Dedifferentiated amniotic fluid mesenchymal stem cell (primary cell): ENCODE data around the gene KIAA0930.
A peak's percentile ranks its signal among the peaks of the same experiment; 100 is the strongest.
"Not testable (repeated sequence)": the region's sequence is repeated elsewhere in the genome, so short reads cannot be mapped to it uniquely, and the experiment has no call there.

Experiments used
- DNase-seq: peaks from one replicate; pipeline ENCODE4 v3.0.0-alpha.2; 2016; ENCODE audit errors: extremely low spot score

Gene KIAA0930

GRCh38 chr22:45240810-45241631 lies at the start of gene KIAA0930:
KIAA0930 (minus strand) TSS chr22:45240894; CDS start chr22:45240703, 191 bp downstream.
- DNase-seq, result peak; percentile 31

- DNase-seq, result no peak
These were observed 46.3 kb upstream of the KIAA0930 start for GRCh38 chr22:45286854-45287551.

- no peak for DNase-seq
These were observed 44.8 kb upstream of the KIAA0930 start for GRCh38 chr22:45285263-45286058.

GRCh38 chr22:45284705-45285262 lies 44.1 kb upstream of the KIAA0930 start, which contains the start of gene UPK3A:
UPK3A (plus strand) TSS chr22:45284949; CDS start chr22:45285014, 65 bp downstream.
- DNase-seq, result no peak

GRCh38 chr22:45281010-45281409 lies 40.3 kb upstream of the KIAA0930 start:
- no peak for DNase-seq

- no peak for DNase-seq
These were observed 39.9 kb upstream of the KIAA0930 start for GRCh38 chr22:45280587-45280980.

- no peak for DNase-seq
These were observed 37.4 kb upstream of the KIAA0930 start for GRCh38 chr22:45278125-45278524.

GRCh38 chr22:45277720-45278119 lies 37.0 kb upstream of the KIAA0930 start:
- not testable (repeated sequence) for DNase-seq

GRCh38 chr22:45276507-45277105 lies 35.9 kb upstream of the KIAA0930 start:
- DNase-seq, result no peak

GRCh38 chr22:45273452-45274075 lies 32.9 kb upstream of the KIAA0930 start:
- DNase-seq, result no peak

GRCh38 chr22:45272498-45272897 lies 31.8 kb upstream of the KIAA0930 start:
- no peak for DNase-seq

GRCh38 chr22:45271667-45272201 lies 31.0 kb upstream of the KIAA0930 start:
- DNase-seq, result no peak

- no peak for DNase-seq
These were observed 29.7 kb upstream of the KIAA0930 start for GRCh38 chr22:45270095-45271020.

- DNase-seq, result peak; percentile 24
These were observed 28.5 kb upstream of the KIAA0930 start for GRCh38 chr22:45268958-45269844.

GRCh38 chr22:45268167-45268957 lies 27.7 kb upstream of the KIAA0930 start:
- no peak for DNase-seq

GRCh38 chr22:45265535-45265934 lies 24.8 kb upstream of the KIAA0930 start:
- DNase-seq, result no peak

- peak; percentile 50 for DNase-seq
These were observed 23.0 kb upstream of the KIAA0930 start for GRCh38 chr22:45263463-45264269.
